WI38 (cell line): ENCODE results near the gene SLC25A21.
A peak's percentile ranks its signal among the peaks of the same experiment; 100 is the strongest.

Experiments
- H3K4me3 ChIP-seq: 2 replicates; pipeline ENCODE4 v1.5.1; 2011; ENCODE audit warnings: low read depth, mild to moderate bottlenecking, control low read depth, low read length
- CTCF ChIP-seq: IDR thresholded peaks from 2 replicates; pipeline ENCODE4 v1.5.1; 2012; ENCODE audit warnings: low read depth, mild to moderate bottlenecking, control low read depth, low read length

SLC25A21 gene

GRCh38 chr14:36751920-36752319, 420.5 kb downstream of the SLC25A21 start:
- no peak for TF ChIP-seq CTCF
- H3K4me3 ChIP-seq, result no peak overlapping the region

GRCh38 chr14:36751106-36751505, 421.3 kb downstream of the SLC25A21 start:
- TF ChIP-seq CTCF, result no peak
- H3K4me3 ChIP-seq, result no peak overlapping the region

- TF ChIP-seq CTCF, result no peak
- H3K4me3 ChIP-seq, result no peak overlapping the region
Observed at GRCh38 chr14:36750244-36750643, 422.2 kb downstream of the SLC25A21 start.

- TF ChIP-seq CTCF, result no peak
- no peak overlapping the region for H3K4me3 ChIP-seq
Observed at GRCh38 chr14:36748610-36749213, 423.7 kb downstream of the SLC25A21 start.

- H3K4me3 ChIP-seq, result no peak overlapping the region
- peak; percentile 58 for TF ChIP-seq CTCF
Observed at GRCh38 chr14:36747411-36748184, 424.8 kb downstream of the SLC25A21 start.

- no peak overlapping the region for H3K4me3 ChIP-seq
- TF ChIP-seq CTCF, result no peak
Observed at GRCh38 chr14:36746872-36747271, 425.5 kb downstream of the SLC25A21 start.

- H3K4me3 ChIP-seq, result no peak overlapping the region
- no peak for TF ChIP-seq CTCF
Observed at GRCh38 chr14:36741858-36742257, 430.5 kb downstream of the SLC25A21 start.
